ENCODE results near the gene ANKRD31.
A peak's percentile ranks its signal among the peaks of the same experiment; 100 is the strongest.
"Not testable (repeated sequence)": the region's sequence is repeated elsewhere in the genome, so short reads cannot be mapped to it uniquely, and the experiment has no call there.

Gene ANKRD31

GRCh38 chr5:75236322-75237316 lies at the start of gene ANKRD31:
Gene ANKRD31, minus strand, starts transcription at chr5:75236878. Its CDS starts 192 bp downstream, at chr5:75236686.
- DNase-seq (ENCODE audit: extremely low read depth in 1 of 2, low read depth in 1 of 2), result peak; percentile 50 to 89

GRCh38 chr5:75286211-75286773 lies 49.6 kb upstream of the ANKRD31 start:
- no peak for DNase-seq (ENCODE audit: extremely low read depth in 1 of 2, low read depth in 1 of 2)

- no peak for DNase-seq (ENCODE audit: extremely low read depth in 1 of 2, low read depth in 1 of 2)
Measured at GRCh38 chr5:75282581-75282980, 45.9 kb upstream of the ANKRD31 start.

- no peak for DNase-seq (ENCODE audit: extremely low read depth in 1 of 2, low read depth in 1 of 2)
Measured at GRCh38 chr5:75281716-75282465, 45.2 kb upstream of the ANKRD31 start.

- no peak for DNase-seq (ENCODE audit: extremely low read depth in 1 of 2, low read depth in 1 of 2)
Measured at GRCh38 chr5:75279321-75279720, 42.6 kb upstream of the ANKRD31 start.

GRCh38 chr5:75277463-75277862 lies 40.8 kb upstream of the ANKRD31 start:
- DNase-seq (ENCODE audit: extremely low read depth in 1 of 2, low read depth in 1 of 2), result no peak

- no peak for DNase-seq (ENCODE audit: extremely low read depth in 1 of 2, low read depth in 1 of 2)
Measured at GRCh38 chr5:75275756-75276155, 39.1 kb upstream of the ANKRD31 start.

- no peak for DNase-seq (ENCODE audit: extremely low read depth in 1 of 2, low read depth in 1 of 2)
Measured at GRCh38 chr5:75275147-75275546, 38.5 kb upstream of the ANKRD31 start.

GRCh38 chr5:75274486-75274885 lies 37.8 kb upstream of the ANKRD31 start:
- no peak for DNase-seq (ENCODE audit: extremely low read depth in 1 of 2, low read depth in 1 of 2)

- not testable (repeated sequence) for DNase-seq (ENCODE audit: extremely low read depth in 1 of 2, low read depth in 1 of 2)
Measured at GRCh38 chr5:75270605-75271004, 33.9 kb upstream of the ANKRD31 start.

GRCh38 chr5:75265731-75266130 lies 29.1 kb upstream of the ANKRD31 start:
- no peak for DNase-seq (ENCODE audit: extremely low read depth in 1 of 2, low read depth in 1 of 2)

GRCh38 chr5:75262271-75262670 lies 25.6 kb upstream of the ANKRD31 start:
- DNase-seq (ENCODE audit: extremely low read depth in 1 of 2, low read depth in 1 of 2), result no peak

- DNase-seq (ENCODE audit: extremely low read depth in 1 of 2, low read depth in 1 of 2), result no peak
Measured at GRCh38 chr5:75260708-75261107, 24.0 kb upstream of the ANKRD31 start.

- not testable (repeated sequence) for DNase-seq (ENCODE audit: extremely low read depth in 1 of 2, low read depth in 1 of 2)
Measured at GRCh38 chr5:75250452-75250851, 13.8 kb upstream of the ANKRD31 start.

GRCh38 chr5:75245023-75245422 lies 8.3 kb upstream of the ANKRD31 start:
- DNase-seq (ENCODE audit: extremely low read depth in 1 of 2, low read depth in 1 of 2), result no peak

- DNase-seq (ENCODE audit: extremely low read depth in 1 of 2, low read depth in 1 of 2), result no peak
Measured at GRCh38 chr5:75243510-75243909, 6.8 kb upstream of the ANKRD31 start.

- no peak for DNase-seq (ENCODE audit: extremely low read depth in 1 of 2, low read depth in 1 of 2)
Measured at GRCh38 chr5:75243100-75243499, 6.4 kb upstream of the ANKRD31 start.

GRCh38 chr5:75242067-75242466 lies 5.4 kb upstream of the ANKRD31 start:
- no peak for DNase-seq (ENCODE audit: extremely low read depth in 1 of 2, low read depth in 1 of 2)

- no peak for DNase-seq (ENCODE audit: extremely low read depth in 1 of 2, low read depth in 1 of 2)
Measured at GRCh38 chr5:75239681-75240080, 3.0 kb upstream of the ANKRD31 start.

GRCh38 chr5:75235711-75236110 lies 967 bp downstream of the ANKRD31 start:
- DNase-seq (ENCODE audit: extremely low read depth in 1 of 2, low read depth in 1 of 2), result no peak

GRCh38 chr5:75234251-75234650 lies 2.4 kb downstream of the ANKRD31 start:
- no peak for DNase-seq (ENCODE audit: extremely low read depth in 1 of 2, low read depth in 1 of 2)
